ENCODE results near the gene NUDT9. TPM values are rescaled to one million over a fixed set of nuclear protein-coding genes. Genes with fewer than 3 reads are reported as not detected.
"Not testable (repeated sequence)": the region's sequence is repeated elsewhere in the genome, so short reads cannot be mapped to it uniquely, and the experiment has no call there.

The NUDT9 gene
- total RNA-seq, 1 donor from 2014 or later: 18.0 TPM

- Histone ChIP-seq H3K79me2 (ENCODE audit: low read depth) (no peaks in the 10 kb centered on the region), H3K9ac (no peak overlapping the region), H3K4me1 (no peaks in the 10 kb centered on the region), H3K27ac (no peak overlapping the region), H4K20me1 (ENCODE audit: low read depth) (no peaks in the 10 kb centered on the region), H3K4me3 (no peak overlapping the region), H3K9me3 (ENCODE audit: low read depth) (no peaks in the 10 kb centered on the region), H3K4me2 (no peak overlapping the region), H2AFZ (replicated peaks) (no peak overlapping the region), H3F3A (ENCODE audit: low read depth) (no peaks in the 10 kb centered on the region), H3K27me3 (no peaks in the 10 kb centered on the region), H3K36me3 (no peaks in the 10 kb centered on the region)
- Mint-ChIP-seq H3K9me3 (no peaks in the 10 kb centered on the region), H3K4me1 (no peaks in the 10 kb centered on the region), H3K4me3 (no peak overlapping the region), H3K27me3 (ENCODE audit: insufficient read depth, low read depth) (no peaks in the 10 kb centered on the region), H3K36me3 (peaks cover 21% of the 10 kb centered on the region), H3K27ac (no peak overlapping the region)
- no peak for DNase-seq (ENCODE audit: low spot score)
- no peak for TF ChIP-seq EZH2phosphoT487 (IDR thresholded peaks at IDR 0.05)
- TF ChIP-seq CTCF (IDR thresholded peaks at IDR 0.05): no peak
- TF ChIP-seq EZH2 (IDR thresholded peaks at IDR 0.05): no peak
Measured at GRCh38 chr4:87442889-87443288, 20.5 kb downstream of the NUDT9 start.

- Mint-ChIP-seq H3K9me3 (no peaks in the 10 kb centered on the region), H3K27me3 (ENCODE audit: insufficient read depth, low read depth) (no peaks in the 10 kb centered on the region), H3K4me1 (no peaks in the 10 kb centered on the region), H3K27ac (no peak overlapping the region), H3K4me3 (no peak overlapping the region), H3K36me3 (peaks cover 15% of the 10 kb centered on the region)
- Histone ChIP-seq H3K27me3 (no peaks in the 10 kb centered on the region), H3K9ac (no peak overlapping the region), H3K4me3 (no peak overlapping the region), H3K36me3 (no peaks in the 10 kb centered on the region), H3K4me1 (no peaks in the 10 kb centered on the region), H3K79me2 (ENCODE audit: low read depth) (no peaks in the 10 kb centered on the region), H4K20me1 (ENCODE audit: low read depth) (no peaks in the 10 kb centered on the region), H3K4me2 (no peak overlapping the region), H3K9me3 (ENCODE audit: low read depth) (no peaks in the 10 kb centered on the region), H3K27ac (no peak overlapping the region), H2AFZ (replicated peaks) (no peak overlapping the region), H3F3A (ENCODE audit: low read depth) (no peaks in the 10 kb centered on the region)
- no peak for DNase-seq (ENCODE audit: low spot score)
- TF ChIP-seq EZH2 (IDR thresholded peaks at IDR 0.05): no peak
- no peak for TF ChIP-seq CTCF (IDR thresholded peaks at IDR 0.05)
- TF ChIP-seq EZH2phosphoT487 (IDR thresholded peaks at IDR 0.05): no peak
Measured at GRCh38 chr4:87444741-87445140, 22.4 kb downstream of the NUDT9 start.

- TF ChIP-seq CTCF (IDR thresholded peaks at IDR 0.05) (no peak), EZH2 (IDR thresholded peaks at IDR 0.05) (no peak), EZH2phosphoT487 (IDR thresholded peaks at IDR 0.05) (no peak)
- H4K20me1 ChIP-seq (ENCODE audit: low read depth): no peaks in the 10 kb centered on the region
- no peak overlapping the region for H3K9ac ChIP-seq
- peaks cover 15% of the 10 kb centered on the region for H3K36me3 Mint-ChIP-seq
- no peak overlapping the region for H3K4me3 Mint-ChIP-seq
- no peak overlapping the region for H3K27ac ChIP-seq
- H2AFZ ChIP-seq (replicated peaks): no peak overlapping the region
- no peaks in the 10 kb centered on the region for H3K36me3 ChIP-seq
- H3K79me2 ChIP-seq (ENCODE audit: low read depth): no peaks in the 10 kb centered on the region
- peaks cover 3% of the 10 kb centered on the region for H3K4me1 Mint-ChIP-seq
- no peaks in the 10 kb centered on the region for H3K9me3 Mint-ChIP-seq
- H3K4me2 ChIP-seq: no peak overlapping the region
- H3K9me3 ChIP-seq (ENCODE audit: low read depth): no peaks in the 10 kb centered on the region
- no peaks in the 10 kb centered on the region for H3F3A ChIP-seq (ENCODE audit: low read depth)
- peaks cover 4% of the 10 kb centered on the region for H3K4me1 ChIP-seq
- no peaks in the 10 kb centered on the region for H3K27me3 Mint-ChIP-seq (ENCODE audit: insufficient read depth, low read depth)
- DNase-seq (ENCODE audit: low spot score): no peak
- H3K27me3 ChIP-seq: no peaks in the 10 kb centered on the region
- H3K27ac Mint-ChIP-seq: no peak overlapping the region
- no peak overlapping the region for H3K4me3 ChIP-seq
Measured at GRCh38 chr4:87445964-87446363, 23.6 kb downstream of the NUDT9 start.

GRCh38 chr4:87446375-87446774, 24.0 kb downstream of the NUDT9 start:
- H3K9me3 Mint-ChIP-seq; H3K4me1 ChIP-seq; H3F3A ChIP-seq (ENCODE audit: low read depth); H3K36me3 ChIP-seq; H4K20me1 ChIP-seq (ENCODE audit: low read depth); H3K4me3 ChIP-seq; H3K27ac Mint-ChIP-seq; DNase-seq (ENCODE audit: low spot score); H3K4me3 Mint-ChIP-seq; H3K27me3 ChIP-seq; H3K27me3 Mint-ChIP-seq (ENCODE audit: insufficient read depth, low read depth); H3K9me3 ChIP-seq (ENCODE audit: low read depth); H2AFZ ChIP-seq (replicated peaks); H3K27ac ChIP-seq; H3K9ac ChIP-seq; H3K4me1 Mint-ChIP-seq; H3K4me2 ChIP-seq; H3K79me2 ChIP-seq (ENCODE audit: low read depth): not testable (repeated sequence)
- peaks cover 15% of the 10 kb centered on the region for H3K36me3 Mint-ChIP-seq
